MM.1S (cell line): ENCODE data around the gene PODNL1.

Experiments
- DNase-seq: peaks from one replicate; pipeline ENCODE4 v3.0.0-alpha.2; 2015
- H2AFZ ChIP-seq: fragments of 300-600 bp; sonication (generic); 2 replicates; pipeline ENCODE4 v1.6.0; 2016; ENCODE audit warnings: antibody characterized with exemption, low read length
- H3F3A ChIP-seq: fragments of 300-600 bp; sonication (generic); 2 replicates; pipeline ENCODE4 v1.6.1; 2016; ENCODE audit warnings: mild to moderate bottlenecking, antibody characterized with exemption, low read length, moderate library complexity, mixed read lengths; ENCODE audit not compliant: insufficient read depth
- H3K27ac ChIP-seq: fragments of 300-600 bp; sonication (generic); 2 replicates; pipeline ENCODE4 v1.5.1; 2016; ENCODE audit warnings: mild to moderate bottlenecking, low read length
- H3K27me3 ChIP-seq: fragments of 300-600 bp; sonication (generic); replicated peaks from 2 replicates; pipeline ENCODE4 v1.6.0; 2016; ENCODE audit warnings: low read length; ENCODE audit not compliant: insufficient read depth
- H3K36me3 ChIP-seq: fragments of 300-600 bp; sonication (generic); replicated peaks from 2 replicates; pipeline ENCODE4 v1.6.1; 2016; ENCODE audit warnings: mild to moderate bottlenecking, low read length, mixed read lengths; ENCODE audit not compliant: insufficient read depth
- H3K4me1 ChIP-seq: fragments of 300-600 bp; sonication (generic); 2 replicates; pipeline ENCODE4 v1.6.1; 2016; ENCODE audit warnings: low read length, mixed read lengths
- H3K4me2 ChIP-seq: fragments of 300-600 bp; sonication (generic); 2 replicates; pipeline ENCODE4 v1.6.0; 2016; ENCODE audit warnings: low read depth, low read length
- H3K4me3 ChIP-seq: fragments of 300-600 bp; sonication (generic); 2 replicates; pipeline ENCODE4 v1.5.1; 2016; ENCODE audit warnings: low read length, mixed read lengths
- H3K79me2 ChIP-seq: fragments of 300-600 bp; sonication (generic); 2 replicates; pipeline ENCODE4 v1.6.1; 2016; ENCODE audit warnings: mixed run types, low read length, mixed read lengths
- H3K9ac ChIP-seq: fragments of 300-600 bp; sonication (generic); 2 replicates; pipeline ENCODE4 v1.6.1; 2016; ENCODE audit warnings: low read length, mixed read lengths
- H3K9me2 ChIP-seq: fragments of 300-600 bp; sonication (generic); replicated peaks from 2 replicates; pipeline ENCODE4 v1.6.1; 2016; ENCODE audit warnings: mild to moderate bottlenecking, low read length, mixed read lengths; ENCODE audit not compliant: insufficient read depth
- H3K9me3 ChIP-seq: fragments of 300-600 bp; sonication (generic); replicated peaks from 2 replicates; pipeline ENCODE4 v1.6.1; 2016; ENCODE audit warnings: mild to moderate bottlenecking, low read length, mixed read lengths; ENCODE audit not compliant: insufficient read depth
- H4K20me1 ChIP-seq: fragments of 300-600 bp; sonication (generic); 2 replicates; pipeline ENCODE4 v1.6.1; 2016; ENCODE audit warnings: mild to moderate bottlenecking, low read length, moderate library complexity, mixed read lengths; ENCODE audit not compliant: insufficient read depth
- CTCF ChIP-seq: fragments of 300-600 bp; sonication (generic); IDR thresholded peaks from 2 replicates; pipeline ENCODE4 v1.5.1; 2016; ENCODE audit warnings: antibody characterized with exemption, low read length, mixed read lengths
- EZH2 ChIP-seq: fragments of 300-600 bp; sonication (generic); optimal IDR thresholded peaks from 2 replicates; pipeline ENCODE3; 2017; ENCODE audit warnings: low read depth, mild to moderate bottlenecking, antibody characterized with exemption, low read length, mixed read lengths
- EZH2phosphoT487 ChIP-seq: fragments of 300-600 bp; sonication (generic); IDR thresholded peaks from 2 replicates; pipeline ENCODE4 v1.6.1; 2018; ENCODE audit warnings: antibody characterized with exemption, low read length

The PODNL1 gene

GRCh38 chr19:13894552-13894951 lies 43.7 kb downstream of the PODNL1 start:
- H3K36me3 ChIP-seq = no peaks in the 10 kb centered on the region
- no peak overlapping the region for H3K4me3 ChIP-seq
- no peak overlapping the region for H3K9ac ChIP-seq

GRCh38 chr19:13892870-13893269 lies 45.3 kb downstream of the PODNL1 start:
- Histone ChIP-seq H2AFZ (no peak overlapping the region), H3K4me1 (no peaks in the 10 kb centered on the region), H3F3A (no peaks in the 10 kb centered on the region), H3K4me3 (no peak overlapping the region), H3K79me2 (no peaks in the 10 kb centered on the region), H3K9me3 (no peaks in the 10 kb centered on the region), H3K27ac (no peak overlapping the region), H3K4me2 (no peak overlapping the region), H3K9me2 (no peaks in the 10 kb centered on the region), H3K9ac (no peak overlapping the region), H3K27me3 (no peaks in the 10 kb centered on the region), H3K36me3 (no peaks in the 10 kb centered on the region), H4K20me1 (no peaks in the 10 kb centered on the region)
- no peak for DNase-seq
- TF ChIP-seq CTCF = no peak

More at GRCh38 chr19:13894552-13894951, 43.7 kb downstream of the PODNL1 start:
- Histone ChIP-seq H3F3A (no peaks in the 10 kb centered on the region), H3K27ac (no peak overlapping the region), H4K20me1 (no peaks in the 10 kb centered on the region), H3K4me2 (no peak overlapping the region), H3K79me2 (no peaks in the 10 kb centered on the region), H2AFZ (no peak overlapping the region), H3K27me3 (no peaks in the 10 kb centered on the region), H3K9me3 (no peaks in the 10 kb centered on the region), H3K4me1 (no peaks in the 10 kb centered on the region), H3K9me2 (no peaks in the 10 kb centered on the region)
- no peak for TF ChIP-seq CTCF
- no peak for DNase-seq

GRCh38 chr19:13890136-13890535 lies 48.1 kb downstream of the PODNL1 start:
- Histone ChIP-seq H3K79me2 (no peaks in the 10 kb centered on the region), H3F3A (no peaks in the 10 kb centered on the region), H3K27ac (no peak overlapping the region), H4K20me1 (no peaks in the 10 kb centered on the region), H3K9me3 (no peaks in the 10 kb centered on the region), H3K4me1 (peaks cover 7% of the 10 kb centered on the region), H3K4me3 (no peak overlapping the region), H3K9me2 (no peaks in the 10 kb centered on the region), H3K9ac (no peak overlapping the region), H2AFZ (no peak overlapping the region), H3K36me3 (no peaks in the 10 kb centered on the region), H3K27me3 (no peaks in the 10 kb centered on the region), H3K4me2 (no peak overlapping the region)
- TF ChIP-seq EZH2phosphoT487 (no peak), CTCF (no peak), EZH2 (no peak)
- no peak for DNase-seq

GRCh38 chr19:13888281-13888680 lies 49.9 kb downstream of the PODNL1 start:
- H3K36me3 ChIP-seq = no peaks in the 10 kb centered on the region
- H3K27me3 ChIP-seq = no peaks in the 10 kb centered on the region
- H3K79me2 ChIP-seq = no peaks in the 10 kb centered on the region
- H4K20me1 ChIP-seq = no peaks in the 10 kb centered on the region
- no peak overlapping the region for H3K27ac ChIP-seq
- no peaks in the 10 kb centered on the region for H3F3A ChIP-seq
- H3K9me2 ChIP-seq = no peaks in the 10 kb centered on the region
- no peak overlapping the region for H3K4me3 ChIP-seq
- H3K4me1 ChIP-seq = peaks cover 17% of the 10 kb centered on the region
- no peak overlapping the region for H2AFZ ChIP-seq
- TF ChIP-seq EZH2 = no peak
- TF ChIP-seq EZH2phosphoT487 = no peak
- TF ChIP-seq CTCF = no peak
- H3K9ac ChIP-seq = no peak overlapping the region
- H3K9me3 ChIP-seq = no peaks in the 10 kb centered on the region
- H3K4me2 ChIP-seq = no peak overlapping the region
- no peak for DNase-seq
